Breast epithelium (tissue), 3 donors: Measurements from ENCODE around the gene VGF.

Experiments
- POLR2A ChIP-seq: fragments of 450-650 bp; IDR thresholded peaks from one replicate; pipeline ENCODE4 v1.6.1; 2016; ENCODE audit warnings: antibody characterized with exemption, mild to moderate bottlenecking, moderate library complexity
- POLR2AphosphoS5 ChIP-seq, 3 donors: sonication (generic); formaldehyde crosslinking; IDR thresholded peaks; one replicate each; pipeline ENCODE4 v1.6.1; 2017; ENCODE audit warnings: antibody characterized with exemption in 3 of 3
- TF ChIP-seq, protein P1 (sequence below), 3 donors: fragments of 450-650 bp; IDR thresholded peaks; one replicate each; pipeline ENCODE4 v1.5.1; 2016 to 2017; ENCODE audit warnings: antibody characterized with exemption in 3 of 3, mild to moderate bottlenecking in 3 of 3, moderate library complexity in 3 of 3

DNA sequence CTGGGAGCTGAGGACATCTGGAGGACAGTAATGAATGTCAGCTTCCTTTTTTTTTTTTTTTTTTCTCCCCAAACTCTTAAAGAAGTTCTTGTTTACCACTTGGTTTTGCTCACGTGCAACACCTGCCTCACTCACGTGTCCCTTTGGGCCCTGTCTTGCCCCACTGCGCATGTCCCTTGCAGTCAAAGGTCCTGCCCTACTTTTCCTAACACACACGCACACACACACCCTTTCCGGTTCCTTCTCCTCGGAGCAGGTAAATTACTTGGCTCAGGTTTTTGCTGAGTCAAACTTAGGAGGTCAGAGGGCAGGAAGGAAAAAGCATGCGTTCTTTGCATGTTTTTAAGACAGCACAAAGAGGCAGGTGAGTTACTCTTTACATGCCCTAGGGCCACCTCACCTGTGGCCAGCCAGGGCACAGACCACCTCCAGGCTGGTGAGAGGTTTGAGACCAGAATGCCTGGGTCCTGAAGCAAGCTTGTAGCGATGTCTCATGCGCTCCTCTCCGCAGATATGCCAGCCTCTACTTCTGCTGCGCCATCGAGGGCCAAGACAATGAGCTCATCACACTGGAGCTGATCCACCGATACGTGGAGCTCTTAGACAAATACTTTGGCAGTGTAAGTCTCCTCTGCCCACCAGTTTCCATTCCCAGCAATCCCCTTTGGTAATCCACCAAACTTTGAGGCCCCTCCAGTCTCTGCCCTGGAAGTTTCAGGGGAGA, 8.3 kb downstream of the VGF start:
- TF ChIP-seq POLR2A (no peak), POLR2AphosphoS5 (IDR thresholded peaks at IDR 0.05) (no peak)
- TF ChIP-seq, protein P1, sequence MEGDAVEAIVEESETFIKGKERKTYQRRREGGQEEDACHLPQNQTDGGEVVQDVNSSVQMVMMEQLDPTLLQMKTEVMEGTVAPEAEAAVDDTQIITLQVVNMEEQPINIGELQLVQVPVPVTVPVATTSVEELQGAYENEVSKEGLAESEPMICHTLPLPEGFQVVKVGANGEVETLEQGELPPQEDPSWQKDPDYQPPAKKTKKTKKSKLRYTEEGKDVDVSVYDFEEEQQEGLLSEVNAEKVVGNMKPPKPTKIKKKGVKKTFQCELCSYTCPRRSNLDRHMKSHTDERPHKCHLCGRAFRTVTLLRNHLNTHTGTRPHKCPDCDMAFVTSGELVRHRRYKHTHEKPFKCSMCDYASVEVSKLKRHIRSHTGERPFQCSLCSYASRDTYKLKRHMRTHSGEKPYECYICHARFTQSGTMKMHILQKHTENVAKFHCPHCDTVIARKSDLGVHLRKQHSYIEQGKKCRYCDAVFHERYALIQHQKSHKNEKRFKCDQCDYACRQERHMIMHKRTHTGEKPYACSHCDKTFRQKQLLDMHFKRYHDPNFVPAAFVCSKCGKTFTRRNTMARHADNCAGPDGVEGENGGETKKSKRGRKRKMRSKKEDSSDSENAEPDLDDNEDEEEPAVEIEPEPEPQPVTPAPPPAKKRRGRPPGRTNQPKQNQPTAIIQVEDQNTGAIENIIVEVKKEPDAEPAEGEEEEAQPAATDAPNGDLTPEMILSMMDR (IDR thresholded peaks at IDR 0.05): no peak
